ENCODE data around the gene KCTD21. TPM values are rescaled to one million over a fixed set of nuclear protein-coding genes. Genes with fewer than 3 reads are reported as not detected.
"Not testable (repeated sequence)": the region's sequence is repeated elsewhere in the genome, so short reads cannot be mapped to it uniquely, and the experiment has no call there.

The KCTD21 gene
- total RNA-seq, 2 donors from 2014 or later = 3.6 to 9.4 TPM

- ATAC-seq (no peak), DNase-seq (ENCODE audit: low spot score) (no peak)
- no peaks in the 10 kb centered on the region for H3K9me3 Mint-ChIP-seq
- H3K27ac Mint-ChIP-seq = no peak overlapping the region
- no peaks in the 10 kb centered on the region for H3K4me1 Mint-ChIP-seq (ENCODE audit: low read depth in 2 of 2)
- H3K27me3 Mint-ChIP-seq = no peaks in the 10 kb centered on the region
- H3K36me3 Mint-ChIP-seq = no peaks in the 10 kb centered on the region
- no peak overlapping the region for H3K4me3 Mint-ChIP-seq
Observed at GRCh38 chr11:78223320-78223954, 35.0 kb upstream of the KCTD21 start.

- not testable (repeated sequence) for H3K9me3 Mint-ChIP-seq; H3K4me1 Mint-ChIP-seq (ENCODE audit: low read depth in 2 of 2); H3K27me3 Mint-ChIP-seq; H3K27ac Mint-ChIP-seq; DNase-seq (ENCODE audit: low spot score); H3K4me3 Mint-ChIP-seq; ATAC-seq; H3K36me3 Mint-ChIP-seq
Observed at GRCh38 chr11:78222726-78223125, 34.3 kb upstream of the KCTD21 start.

GRCh38 chr11:78221396-78222315 lies 33.2 kb upstream of the KCTD21 start:
- Mint-ChIP-seq H3K4me1 (ENCODE audit: low read depth in 2 of 2) (peaks cover 0 to 3% of the 10 kb centered on the region in 2 donors), H3K27ac (no peak overlapping the region), H3K9me3 (no peaks in the 10 kb centered on the region), H3K27me3 (no peaks in the 10 kb centered on the region), H3K4me3 (no peak overlapping the region), H3K36me3 (no peaks in the 10 kb centered on the region)
- no peak for DNase-seq (ENCODE audit: low spot score)
- no peak for ATAC-seq

GRCh38 chr11:78220218-78221157 lies 32.1 kb upstream of the KCTD21 start:
- Mint-ChIP-seq H3K4me3 (no peak overlapping the region), H3K27me3 (no peaks in the 10 kb centered on the region), H3K27ac (no peak overlapping the region), H3K9me3 (no peaks in the 10 kb centered on the region), H3K36me3 (no peaks in the 10 kb centered on the region), H3K4me1 (ENCODE audit: low read depth in 2 of 2) (peaks cover 0 to 3% of the 10 kb centered on the region in 2 donors)
- DNase-seq (ENCODE audit: low spot score) (no peak), ATAC-seq (no peak)

GRCh38 chr11:78219493-78220217 lies 31.2 kb upstream of the KCTD21 start:
- no peak for DNase-seq (ENCODE audit: low spot score)
- H3K27ac Mint-ChIP-seq = no peak overlapping the region
- peaks cover 0 to 3% of the 10 kb centered on the region in 2 donors for H3K4me1 Mint-ChIP-seq (ENCODE audit: low read depth in 2 of 2)
- no peaks in the 10 kb centered on the region for H3K36me3 Mint-ChIP-seq
- no peaks in the 10 kb centered on the region for H3K27me3 Mint-ChIP-seq
- no peak for ATAC-seq
- H3K4me3 Mint-ChIP-seq = no peak overlapping the region
- H3K9me3 Mint-ChIP-seq = no peaks in the 10 kb centered on the region

- Mint-ChIP-seq H3K27me3 (no peaks in the 10 kb centered on the region), H3K4me1 (ENCODE audit: low read depth in 2 of 2) (peaks cover 0 to 3% of the 10 kb centered on the region in 2 donors), H3K4me3 (no peak overlapping the region), H3K27ac (no peak overlapping the region), H3K36me3 (no peaks in the 10 kb centered on the region), H3K9me3 (no peaks in the 10 kb centered on the region)
- no peak for DNase-seq (ENCODE audit: low spot score)
- ATAC-seq = no peak
Observed at GRCh38 chr11:78218707-78219492, 30.5 kb upstream of the KCTD21 start.

GRCh38 chr11:78217650-78218541 lies 29.5 kb upstream of the KCTD21 start:
- Mint-ChIP-seq H3K36me3 (no peaks in the 10 kb centered on the region), H3K27me3 (no peaks in the 10 kb centered on the region), H3K27ac (no peak overlapping the region), H3K4me1 (ENCODE audit: low read depth in 2 of 2) (peaks cover 0 to 3% of the 10 kb centered on the region in 2 donors), H3K9me3 (no peaks in the 10 kb centered on the region), H3K4me3 (no peak overlapping the region)
- ATAC-seq (no peak), DNase-seq (ENCODE audit: low spot score) (no peak)

- no peaks in the 10 kb centered on the region for H3K27me3 Mint-ChIP-seq
- H3K36me3 Mint-ChIP-seq = no peaks in the 10 kb centered on the region
- H3K4me1 Mint-ChIP-seq (ENCODE audit: low read depth in 2 of 2) = peaks cover 5 to 6% of the 10 kb centered on the region in 2 donors
- H3K27ac Mint-ChIP-seq = no peak overlapping the region
- ATAC-seq = no peak
- DNase-seq (ENCODE audit: low spot score) = no peak
- H3K4me3 Mint-ChIP-seq = no peak overlapping the region
- no peaks in the 10 kb centered on the region for H3K9me3 Mint-ChIP-seq
Observed at GRCh38 chr11:78216571-78217287, 28.3 kb upstream of the KCTD21 start.

GRCh38 chr11:78216021-78216420 lies 27.6 kb upstream of the KCTD21 start:
- H3K27me3 Mint-ChIP-seq = no peaks in the 10 kb centered on the region
- peaks cover 6 to 12% of the 10 kb centered on the region in 2 donors for H3K4me1 Mint-ChIP-seq (ENCODE audit: low read depth in 2 of 2)
- no peaks in the 10 kb centered on the region for H3K36me3 Mint-ChIP-seq
- no peak for ATAC-seq
- no peaks in the 10 kb centered on the region for H3K9me3 Mint-ChIP-seq
- DNase-seq (ENCODE audit: low spot score) = no peak
- no peak overlapping the region for H3K4me3 Mint-ChIP-seq
- H3K27ac Mint-ChIP-seq = no peak overlapping the region

GRCh38 chr11:78214331-78215194 lies 26.1 kb upstream of the KCTD21 start:
- Mint-ChIP-seq H3K36me3 (no peaks in the 10 kb centered on the region), H3K27ac (no peak overlapping the region), H3K4me1 (ENCODE audit: low read depth in 2 of 2) (peaks cover 6 to 12% of the 10 kb centered on the region in 2 donors), H3K27me3 (no peaks in the 10 kb centered on the region), H3K9me3 (no peaks in the 10 kb centered on the region), H3K4me3 (no peak overlapping the region)
- no peak for DNase-seq (ENCODE audit: low spot score)
- ATAC-seq = no peak
